ENCODE data around the gene GFRA1. TPM values are rescaled to one million over a fixed set of nuclear protein-coding genes. Genes with fewer than 3 reads are reported as not detected.

The GFRA1 gene
- total and polyA plus RNA-seq, 10 donors: 0.52 to 36.5 (median 4.5) TPM

DNA sequence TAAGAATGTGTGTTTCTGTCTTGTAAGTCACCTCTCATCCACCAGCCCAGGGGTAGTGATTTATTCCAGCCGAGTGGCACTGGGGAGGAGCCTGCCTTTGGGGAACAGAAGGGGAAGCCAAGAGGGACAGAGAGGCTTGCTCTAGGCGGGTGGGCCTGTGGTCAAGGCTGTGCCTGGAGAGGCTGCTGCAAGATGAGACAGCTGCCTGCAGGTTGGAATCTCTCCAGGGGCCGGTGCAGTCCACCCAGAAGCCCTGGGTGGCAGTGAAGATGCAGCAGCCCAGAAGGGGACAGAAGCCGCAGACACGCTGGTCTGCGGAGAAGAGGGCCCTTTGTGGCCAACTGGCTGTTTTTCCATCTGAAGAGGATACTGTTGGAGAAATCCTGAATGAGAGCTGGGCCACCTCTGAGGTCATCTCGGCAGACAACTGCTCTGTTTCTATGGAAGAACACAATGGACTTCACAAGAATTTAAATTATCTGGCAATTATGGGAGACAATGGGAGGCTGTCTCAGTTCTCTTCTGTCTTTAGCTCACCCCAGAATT, 175.7 kb downstream of the GFRA1 start:
- H3K4me1 ChIP-seq: no peaks in the 10 kb centered on the region
- no peak for DNase-seq
- TF ChIP-seq POLR2AphosphoS5 (IDR thresholded peaks at IDR 0.05) (no peak), CTCF (IDR thresholded peaks at IDR 0.05 in 8 of 11, conservative IDR thresholded peaks at IDR 0.05 in 3 of 11) (no peak), POLR2A (IDR thresholded peaks at IDR 0.05) (no peak)
- no peaks in the 10 kb centered on the region for H3K36me3 ChIP-seq
- no peak overlapping the region for H3K27ac ChIP-seq
- no peak overlapping the region for H3K4me3 ChIP-seq
- 55 to 77% (median 72%) methylated on average over 7 of the region's 7 CpGs for WGBS, 5 donors
- peaks cover 0 to 5% (median 0%) of the 10 kb centered on the region in 8 donors for H3K9me3 ChIP-seq
- no peaks in the 10 kb centered on the region for H3K27me3 ChIP-seq (replicated peaks in 1 of 7)
- intact Hi-C loops (cut with DNase I; ENCODE audit: low total_unique reads): no loop called here

- Histone ChIP-seq H3K4me3 (no peak overlapping the region), H3K4me1 (no peaks in the 10 kb centered on the region), H3K36me3 (no peaks in the 10 kb centered on the region), H3K27me3 (replicated peaks in 1 of 7) (no peaks in the 10 kb centered on the region), H3K9me3 (no peaks in the 10 kb centered on the region), H3K27ac (no peak overlapping the region)
- DNase-seq: no peak
- 70 to 85% (median 77%) methylated on average over 13 of the region's 13 CpGs for WGBS, 5 donors
- no peak for TF ChIP-seq POLR2A (IDR thresholded peaks at IDR 0.05)
- TF ChIP-seq CTCF (IDR thresholded peaks at IDR 0.05 in 8 of 11, conservative IDR thresholded peaks at IDR 0.05 in 3 of 11): no peak
- no peak for TF ChIP-seq POLR2AphosphoS5 (IDR thresholded peaks at IDR 0.05)
- intact Hi-C loops (cut with DNase I; ENCODE audit: low total_unique reads): no loop called here
Observed at GRCh38 chr10:116096526-116096925, 176.5 kb downstream of the GFRA1 start.

DNA sequence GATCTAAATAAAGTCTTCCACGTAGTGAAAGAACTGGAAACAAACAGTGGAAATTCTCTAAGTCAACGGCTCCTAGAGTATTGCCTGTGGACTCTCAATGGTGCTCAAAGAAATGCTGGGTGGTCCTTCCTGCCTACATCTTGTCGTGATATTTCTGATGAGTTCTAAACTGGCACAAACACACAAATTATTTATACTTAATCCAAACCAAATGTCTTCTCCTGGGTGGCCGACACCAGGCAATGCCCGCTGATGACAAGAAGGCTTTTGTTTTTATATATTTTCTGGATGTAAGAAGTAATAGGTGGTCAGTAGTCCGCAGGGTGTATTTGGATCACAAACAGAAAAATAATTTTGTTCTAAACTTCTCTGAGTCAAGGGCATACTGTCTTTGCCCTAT, 178.7 kb downstream of the GFRA1 start:
- intact Hi-C loops (cut with DNase I; ENCODE audit: low total_unique reads): no loop called here
- DNase-seq: no peak
- TF ChIP-seq POLR2AphosphoS5 (IDR thresholded peaks at IDR 0.05): no peak
- no peak for TF ChIP-seq CTCF (IDR thresholded peaks at IDR 0.05 in 8 of 11, conservative IDR thresholded peaks at IDR 0.05 in 3 of 11)

DNA sequence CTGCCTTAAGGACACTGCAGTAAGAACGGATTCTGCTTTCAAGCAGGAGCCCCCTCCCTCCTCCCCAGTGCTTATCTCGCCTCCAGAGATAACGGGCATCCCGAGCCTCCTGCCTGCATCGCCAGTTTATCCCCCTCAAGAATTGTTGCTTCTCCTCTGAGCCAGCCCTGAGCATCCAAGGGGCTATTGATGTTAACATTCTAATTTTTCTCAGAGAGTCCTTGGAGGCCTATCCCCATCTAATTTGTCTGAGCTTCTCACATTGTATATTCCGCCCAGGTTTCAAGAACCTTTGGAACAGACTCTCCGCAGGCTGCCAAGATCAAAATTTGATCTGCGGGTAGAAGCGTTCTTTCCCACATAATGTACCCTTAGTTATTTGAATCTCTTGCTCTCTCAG, 180.0 kb downstream of the GFRA1 start:
- Histone ChIP-seq H3K27ac (no peak overlapping the region), H3K4me3 (no peak overlapping the region), H3K27me3 (replicated peaks in 1 of 7) (peaks cover 0 to 3% (median 0%) of the 10 kb centered on the region in 7 donors), H3K4me1 (peaks cover 0 to 9% (median 0%) of the 10 kb centered on the region in 6 donors), H3K9me3 (no peaks in the 10 kb centered on the region), H3K36me3 (no peaks in the 10 kb centered on the region)
- TF ChIP-seq CTCF (IDR thresholded peaks at IDR 0.05 in 8 of 11, conservative IDR thresholded peaks at IDR 0.05 in 3 of 11): no peak
- no peak for TF ChIP-seq POLR2A (IDR thresholded peaks at IDR 0.05)
- no peak for TF ChIP-seq POLR2AphosphoS5 (IDR thresholded peaks at IDR 0.05)
- no peak for DNase-seq
- 73 to 90% (median 88%) methylated on average over 9 of the region's 9 CpGs for WGBS, 5 donors
- intact Hi-C loops (cut with DNase I; ENCODE audit: low total_unique reads): no loop called here

More for the DNA sequence above, 178.7 kb downstream of the GFRA1 start:
- Histone ChIP-seq H3K4me3 (no peak overlapping the region), H3K4me1 (peaks cover 0 to 6% (median 0%) of the 10 kb centered on the region in 6 donors), H3K27ac (no peak overlapping the region), H3K9me3 (no peaks in the 10 kb centered on the region), H3K36me3 (no peaks in the 10 kb centered on the region), H3K27me3 (replicated peaks in 1 of 7) (no peaks in the 10 kb centered on the region)
- WGBS, 5 donors: 81 to 86% (median 82%) methylated on average over 6 of the region's 6 CpGs

Measured in spleen (tissue), 11 donors.